ENCODE data around the gene CCDC138.
"Not testable (repeated sequence)": the region's sequence is repeated elsewhere in the genome, so short reads cannot be mapped to it uniquely, and the experiment has no call there.

CCDC138 gene

GRCh38 chr2:108786354-108787215, at the start of gene CCDC138:
Gene CCDC138, plus strand, starts transcription at chr2:108786771. Its CDS starts 52 bp downstream, at chr2:108786823.
- DNase-seq: peak; percentile 93 to 94

GRCh38 chr2:108757973-108758372, 28.6 kb upstream of the CCDC138 start:
- not testable (repeated sequence) for DNase-seq

- DNase-seq: not testable (repeated sequence)
Measured at GRCh38 chr2:108762618-108763017, 24.0 kb upstream of the CCDC138 start.

GRCh38 chr2:108766671-108767070, 19.9 kb upstream of the CCDC138 start:
- DNase-seq: not testable (repeated sequence)

- DNase-seq: not testable (repeated sequence)
Measured at GRCh38 chr2:108767859-108768258, 18.7 kb upstream of the CCDC138 start.

GRCh38 chr2:108776475-108776874, 10.1 kb upstream of the CCDC138 start:
- no peak for DNase-seq

GRCh38 chr2:108778857-108779256, 7.7 kb upstream of the CCDC138 start:
- DNase-seq: no peak

GRCh38 chr2:108786008-108786353, 590 bp upstream of the CCDC138 start:
- DNase-seq: no peak

GRCh38 chr2:108787216-108787541, 608 bp downstream of the CCDC138 start:
- DNase-seq: no peak

- DNase-seq: no peak
Measured at GRCh38 chr2:108803045-108803736, 16.6 kb downstream of the CCDC138 start.

- no peak for DNase-seq
Measured at GRCh38 chr2:108805032-108805431, 18.5 kb downstream of the CCDC138 start.

- DNase-seq: no peak
Measured at GRCh38 chr2:108805782-108806181, 19.2 kb downstream of the CCDC138 start.

- DNase-seq: no peak
Measured at GRCh38 chr2:108806371-108807113, 20.0 kb downstream of the CCDC138 start.

- no peak for DNase-seq
Measured at GRCh38 chr2:108809936-108810335, 23.4 kb downstream of the CCDC138 start.

- no peak for DNase-seq
Measured at GRCh38 chr2:108810993-108811957, 24.7 kb downstream of the CCDC138 start.

GRCh38 chr2:108813732-108814131, 27.2 kb downstream of the CCDC138 start:
- DNase-seq: no peak

GRCh38 chr2:108820482-108820881, 33.9 kb downstream of the CCDC138 start:
- DNase-seq: no peak

- DNase-seq: no peak
Measured at GRCh38 chr2:108823286-108823685, 36.7 kb downstream of the CCDC138 start.

GRCh38 chr2:108824316-108825070, 37.9 kb downstream of the CCDC138 start:
- no peak for DNase-seq

GRCh38 chr2:108825254-108825653, 38.7 kb downstream of the CCDC138 start:
- DNase-seq: no peak

- no peak for DNase-seq
Measured at GRCh38 chr2:108825736-108826135, 39.2 kb downstream of the CCDC138 start.

Measured in activated CD4-positive, alpha-beta T cell treated with anti-CD3 and anti-CD28 coated beads, Interleukin-2, amount 50 U/mL, for 48 hours (primary cell).